ENCODE data around the gene C16orf54.

DNA sequence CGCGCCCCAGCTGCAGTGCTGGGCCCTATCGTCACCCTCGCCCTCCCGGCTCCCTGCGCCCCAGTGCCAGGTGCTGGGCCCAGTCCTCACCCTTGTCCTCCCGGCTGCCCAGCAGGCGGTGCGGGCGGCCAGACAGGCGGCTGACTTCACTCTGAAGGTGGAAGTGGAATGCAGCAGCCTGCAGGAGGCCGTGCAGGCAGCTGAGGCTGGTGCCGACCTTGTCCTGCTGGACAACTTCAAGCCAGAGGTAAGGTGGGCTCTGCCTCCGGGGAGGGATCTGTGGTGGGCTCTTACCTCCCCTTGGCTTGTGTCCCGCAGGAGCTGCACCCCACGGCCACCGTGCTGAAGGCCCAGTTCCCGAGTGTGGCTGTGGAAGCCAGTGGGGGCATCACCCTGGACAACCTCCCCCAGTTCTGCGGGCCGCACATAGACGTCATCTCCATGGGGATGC is 48.9 kb downstream of the C16orf54 start:
- TF ChIP-seq, protein P1, sequence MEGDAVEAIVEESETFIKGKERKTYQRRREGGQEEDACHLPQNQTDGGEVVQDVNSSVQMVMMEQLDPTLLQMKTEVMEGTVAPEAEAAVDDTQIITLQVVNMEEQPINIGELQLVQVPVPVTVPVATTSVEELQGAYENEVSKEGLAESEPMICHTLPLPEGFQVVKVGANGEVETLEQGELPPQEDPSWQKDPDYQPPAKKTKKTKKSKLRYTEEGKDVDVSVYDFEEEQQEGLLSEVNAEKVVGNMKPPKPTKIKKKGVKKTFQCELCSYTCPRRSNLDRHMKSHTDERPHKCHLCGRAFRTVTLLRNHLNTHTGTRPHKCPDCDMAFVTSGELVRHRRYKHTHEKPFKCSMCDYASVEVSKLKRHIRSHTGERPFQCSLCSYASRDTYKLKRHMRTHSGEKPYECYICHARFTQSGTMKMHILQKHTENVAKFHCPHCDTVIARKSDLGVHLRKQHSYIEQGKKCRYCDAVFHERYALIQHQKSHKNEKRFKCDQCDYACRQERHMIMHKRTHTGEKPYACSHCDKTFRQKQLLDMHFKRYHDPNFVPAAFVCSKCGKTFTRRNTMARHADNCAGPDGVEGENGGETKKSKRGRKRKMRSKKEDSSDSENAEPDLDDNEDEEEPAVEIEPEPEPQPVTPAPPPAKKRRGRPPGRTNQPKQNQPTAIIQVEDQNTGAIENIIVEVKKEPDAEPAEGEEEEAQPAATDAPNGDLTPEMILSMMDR (conservative IDR thresholded peaks at IDR 0.05; ENCODE audit: low read depth in 2 of 2) = no peak
- no peak for TF ChIP-seq EZH2phosphoT487 (IDR thresholded peaks at IDR 0.05; ENCODE audit: unreplicated experiment)
- TF ChIP-seq, protein P2, sequence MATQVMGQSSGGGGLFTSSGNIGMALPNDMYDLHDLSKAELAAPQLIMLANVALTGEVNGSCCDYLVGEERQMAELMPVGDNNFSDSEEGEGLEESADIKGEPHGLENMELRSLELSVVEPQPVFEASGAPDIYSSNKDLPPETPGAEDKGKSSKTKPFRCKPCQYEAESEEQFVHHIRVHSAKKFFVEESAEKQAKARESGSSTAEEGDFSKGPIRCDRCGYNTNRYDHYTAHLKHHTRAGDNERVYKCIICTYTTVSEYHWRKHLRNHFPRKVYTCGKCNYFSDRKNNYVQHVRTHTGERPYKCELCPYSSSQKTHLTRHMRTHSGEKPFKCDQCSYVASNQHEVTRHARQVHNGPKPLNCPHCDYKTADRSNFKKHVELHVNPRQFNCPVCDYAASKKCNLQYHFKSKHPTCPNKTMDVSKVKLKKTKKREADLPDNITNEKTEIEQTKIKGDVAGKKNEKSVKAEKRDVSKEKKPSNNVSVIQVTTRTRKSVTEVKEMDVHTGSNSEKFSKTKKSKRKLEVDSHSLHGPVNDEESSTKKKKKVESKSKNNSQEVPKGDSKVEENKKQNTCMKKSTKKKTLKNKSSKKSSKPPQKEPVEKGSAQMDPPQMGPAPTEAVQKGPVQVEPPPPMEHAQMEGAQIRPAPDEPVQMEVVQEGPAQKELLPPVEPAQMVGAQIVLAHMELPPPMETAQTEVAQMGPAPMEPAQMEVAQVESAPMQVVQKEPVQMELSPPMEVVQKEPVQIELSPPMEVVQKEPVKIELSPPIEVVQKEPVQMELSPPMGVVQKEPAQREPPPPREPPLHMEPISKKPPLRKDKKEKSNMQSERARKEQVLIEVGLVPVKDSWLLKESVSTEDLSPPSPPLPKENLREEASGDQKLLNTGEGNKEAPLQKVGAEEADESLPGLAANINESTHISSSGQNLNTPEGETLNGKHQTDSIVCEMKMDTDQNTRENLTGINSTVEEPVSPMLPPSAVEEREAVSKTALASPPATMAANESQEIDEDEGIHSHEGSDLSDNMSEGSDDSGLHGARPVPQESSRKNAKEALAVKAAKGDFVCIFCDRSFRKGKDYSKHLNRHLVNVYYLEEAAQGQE (IDR thresholded peaks at IDR 0.05; ENCODE audit: unreplicated experiment) = no peak
- no peak for TF ChIP-seq EZH2 (IDR thresholded peaks at IDR 0.05; ENCODE audit: low read depth, unreplicated experiment)
- TF ChIP-seq ZNF114 (CRISPR knock-in tag; IDR thresholded peaks at IDR 0.05) = no peak
- TF ChIP-seq, protein P3, sequence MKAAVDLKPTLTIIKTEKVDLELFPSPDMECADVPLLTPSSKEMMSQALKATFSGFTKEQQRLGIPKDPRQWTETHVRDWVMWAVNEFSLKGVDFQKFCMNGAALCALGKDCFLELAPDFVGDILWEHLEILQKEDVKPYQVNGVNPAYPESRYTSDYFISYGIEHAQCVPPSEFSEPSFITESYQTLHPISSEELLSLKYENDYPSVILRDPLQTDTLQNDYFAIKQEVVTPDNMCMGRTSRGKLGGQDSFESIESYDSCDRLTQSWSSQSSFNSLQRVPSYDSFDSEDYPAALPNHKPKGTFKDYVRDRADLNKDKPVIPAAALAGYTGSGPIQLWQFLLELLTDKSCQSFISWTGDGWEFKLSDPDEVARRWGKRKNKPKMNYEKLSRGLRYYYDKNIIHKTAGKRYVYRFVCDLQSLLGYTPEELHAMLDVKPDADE (IDR thresholded peaks at IDR 0.05) = no peak
- no peak for TF ChIP-seq POLR2AphosphoS5 (IDR thresholded peaks at IDR 0.05; ENCODE audit: low read depth)
- TF ChIP-seq JUNB (IDR thresholded peaks at IDR 0.05; ENCODE audit: unreplicated experiment) = no peak
- TF ChIP-seq CREB1 (CRISPR knock-in tag; IDR thresholded peaks at IDR 0.05; ENCODE audit: low read depth) = no peak
- TF ChIP-seq ZNF331 (CRISPR knock-in tag; IDR thresholded peaks at IDR 0.05; ENCODE audit: low read depth) = no peak
- TF ChIP-seq NANOG (IDR thresholded peaks at IDR 0.05; ENCODE audit: borderline replicate concordance) = no peak

All from GM23338 (cell line).